HEK293 (cell line): Measurements from ENCODE around the gene TBCEL.

Experiments
- CTCF ChIA-PET: fragments of 350-600 bp; formaldehyde crosslinking; extraction: SDS; loops from one replicate; lab custom pipeline; 2021; ENCODE audit warnings: antibody characterized with exemption; lab: Yijun Ruan, JAX
- POLR2A ChIA-PET: fragments of 300-600 bp; formaldehyde crosslinking; extraction: SDS; loops from one replicate; lab custom pipeline; 2020; ENCODE audit warnings: antibody characterized with exemption, inconsistent platforms; lab: Yijun Ruan, JAX
- H3K27ac ChIP-seq: fragments of 200-500 bp; sonication (Bioruptor generic); 2 replicates; pipeline ENCODE4 v1.5.1; 2014; ENCODE audit warnings: low read depth, low read length, control low read depth, inconsistent platforms; ENCODE audit errors: extremely low read depth
- H3K36me3 ChIP-seq, 2 experiments: fragments of 200-500 bp in 1 of 2; sonication (Bioruptor generic) in 1 of 2; 1 replicate in 1 of 2; 2 replicates in 1 of 2; pipeline ENCODE4 v1.5.1; 2014 to 2017; ENCODE audit warnings: inconsistent platforms in 2 of 2, low read length in 2 of 2; ENCODE audit not compliant: control insufficient read depth in 2 of 2, insufficient read depth in 1 of 2
- H3K4me1 ChIP-seq: fragments of 200-500 bp; sonication (Bioruptor generic); 2 replicates; pipeline ENCODE4 v1.5.1; 2014; ENCODE audit warnings: mild to moderate bottlenecking, low read length, inconsistent platforms; ENCODE audit not compliant: control insufficient read depth, insufficient read depth
- H3K4me3 ChIP-seq: 2 replicates; pipeline ENCODE4 v1.5.1; 2011; ENCODE audit warnings: low read depth, mild to moderate bottlenecking, control low read depth, low read length, moderate library complexity
- H3K9me3 ChIP-seq: fragments of 200-500 bp; sonication (Bioruptor generic); 2 replicates; pipeline ENCODE4 v1.5.1; 2014; ENCODE audit warnings: low read depth, low read length, inconsistent platforms; ENCODE audit not compliant: control insufficient read depth, insufficient read depth
- HIC1 ChIP-seq: fragments of 450-650 bp; formaldehyde crosslinking; IDR thresholded peaks from 2 replicates; pipeline ENCODE4 v1.5.1; 2016; ENCODE audit warnings: missing biosample characterization, missing genetic modification characterization
- HOXA7 ChIP-seq: sonication (generic); formaldehyde crosslinking; IDR thresholded peaks from 2 replicates; pipeline ENCODE4 v1.8.1; 2022; ENCODE audit warnings: missing genetic modification reagents, borderline replicate concordance
- OSR2 ChIP-seq: fragments of 450-650 bp; formaldehyde crosslinking; IDR thresholded peaks from 2 replicates; pipeline ENCODE4 v1.5.1; 2016; ENCODE audit warnings: missing biosample characterization, missing genetic modification characterization
- OVOL3 ChIP-seq: fragments of 450-650 bp; formaldehyde crosslinking; IDR thresholded peaks from 2 replicates; pipeline ENCODE4 v1.5.1; 2016; ENCODE audit warnings: missing biosample characterization, missing genetic modification characterization
- PBX3 ChIP-seq: sonication (generic); formaldehyde crosslinking; IDR thresholded peaks from 2 replicates; pipeline ENCODE4 v1.8.1; 2022; ENCODE audit warnings: mild to moderate bottlenecking, moderate library complexity, missing genetic modification reagents
- SCRT1 ChIP-seq: fragments of 450-650 bp; formaldehyde crosslinking; IDR thresholded peaks from 2 replicates; pipeline ENCODE4 v1.5.1; 2016; ENCODE audit warnings: missing biosample characterization, missing genetic modification characterization, borderline replicate concordance
- ZBTB1 ChIP-seq: fragments of 450-650 bp; formaldehyde crosslinking; IDR thresholded peaks from 2 replicates; pipeline ENCODE4 v1.5.1; 2016; ENCODE audit warnings: missing biosample characterization, missing genetic modification characterization
- ZNF23 ChIP-seq: fragments of 450-650 bp; formaldehyde crosslinking; IDR thresholded peaks from 2 replicates; pipeline ENCODE4 v1.5.1; 2016; ENCODE audit warnings: missing biosample characterization, missing genetic modification characterization, borderline replicate concordance
- ZNF248 ChIP-seq: fragments of 450-650 bp; formaldehyde crosslinking; IDR thresholded peaks from 2 replicates; pipeline ENCODE4 v1.5.1; 2017; ENCODE audit warnings: missing biosample characterization, missing genetic modification characterization
- ZNF274 ChIP-seq, 2 experiments: fragments of 200-500 bp in 1 of 2; fragments of 450-650 bp in 1 of 2; sonication (Bioruptor generic) in 1 of 2; formaldehyde crosslinking in 1 of 2; IDR thresholded peaks; 2 replicates each; pipeline versions ENCODE4 v1.5.1 to v1.6.1; 2014 to 2016; ENCODE audit warnings: borderline replicate concordance in 1 of 2, inconsistent platforms in 1 of 2, low read length in 1 of 2, missing biosample characterization in 1 of 2, missing genetic modification characterization in 1 of 2
- ZNF37A ChIP-seq: fragments of 450-650 bp; IDR thresholded peaks from 2 replicates; pipeline ENCODE4 v1.5.1; 2018; ENCODE audit warnings: missing biosample characterization, missing genetic modification characterization
- ZNF394 ChIP-seq: fragments of 450-650 bp; formaldehyde crosslinking; IDR thresholded peaks from 2 replicates; pipeline ENCODE4 v1.5.1; 2016; ENCODE audit warnings: missing biosample characterization, missing genetic modification characterization, mild to moderate bottlenecking, moderate library complexity, borderline replicate concordance
- ZNF555 ChIP-seq: fragments of 450-650 bp; formaldehyde crosslinking; conservative IDR thresholded peaks from 2 replicates; pipeline ENCODE4 v1.5.1; 2017; ENCODE audit warnings: missing biosample characterization, mild to moderate bottlenecking, missing genetic modification characterization, inconsistent platforms
- ZNF571 ChIP-seq: fragments of 450-650 bp; formaldehyde crosslinking; IDR thresholded peaks from 2 replicates; pipeline ENCODE4 v1.5.0; 2017; ENCODE audit warnings: missing biosample characterization, missing genetic modification characterization
- ZNF660 ChIP-seq: fragments of 450-650 bp; IDR thresholded peaks from 2 replicates; pipeline ENCODE4 v1.5.1; 2018; ENCODE audit warnings: missing biosample characterization, mild to moderate bottlenecking, missing genetic modification characterization
- ZNF792 ChIP-seq: fragments of 450-650 bp; formaldehyde crosslinking; IDR thresholded peaks from 2 replicates; pipeline ENCODE4 v1.5.1; 2016; ENCODE audit warnings: missing biosample characterization, missing genetic modification characterization
- ZNF837 ChIP-seq: fragments of 450-650 bp; formaldehyde crosslinking; IDR thresholded peaks from 2 replicates; pipeline ENCODE4 v1.5.1; 2016; ENCODE audit warnings: missing biosample characterization, missing genetic modification characterization
- ZSCAN30 ChIP-seq: fragments of 450-650 bp; IDR thresholded peaks from 2 replicates; pipeline ENCODE4 v1.5.1; 2018; ENCODE audit warnings: missing biosample characterization, mild to moderate bottlenecking, missing genetic modification characterization, moderate library complexity
- TF ChIP-seq, protein P1 (sequence below): fragments of 450-650 bp; formaldehyde crosslinking; IDR thresholded peaks from 2 replicates; pipeline ENCODE4 v1.5.1; 2017; ENCODE audit warnings: missing biosample characterization, missing genetic modification characterization

Gene TBCEL

GRCh38 chr11:121008551-121008950, 15.4 kb upstream of the TBCEL start:
- TF ChIP-seq ZNF571 (tag by site-specific recombination) (no peak), SCRT1 (tag by site-specific recombination) (no peak), HIC1 (tag by site-specific recombination) (no peak), OSR2 (tag by site-specific recombination) (no peak), HOXA7 (no peak), ZNF23 (tag by site-specific recombination) (no peak), ZNF274 (IDR thresholded peaks at IDR 0.05; ENCODE audit: low read length) (no peak), ZNF274 (tag by site-specific recombination; IDR thresholded peaks at IDR 0.05; ENCODE audit: borderline replicate concordance) (no peak), ZNF394 (tag by site-specific recombination) (no peak), ZNF37A (tag by site-specific recombination) (no peak), ZNF555 (tag by site-specific recombination) (no peak), PBX3 (no peak), ZNF248 (tag by site-specific recombination) (no peak)
- Histone ChIP-seq H3K27ac (no peak overlapping the region), H3K4me1 (no peaks in the 10 kb centered on the region), H3K36me3 (no peaks in the 10 kb centered on the region), H3K9me3 (no peaks in the 10 kb centered on the region), H3K4me3 (no peak overlapping the region)
- POLR2A ChIA-PET, result interaction anchor here (0.6 kb wide), 1 partner anchor 138 kb away, joined by 3 read pairs; no protein-coding TSS in a partner anchor
- CTCF ChIA-PET, result interaction anchor here (1.1 kb wide), 1 partner anchor 13 kb away, joined by 3 read pairs; no protein-coding TSS in a partner anchor

- Histone ChIP-seq H3K4me1 (no peaks in the 10 kb centered on the region), H3K9me3 (no peaks in the 10 kb centered on the region), H3K27ac (no peak overlapping the region), H3K36me3 (no peaks in the 10 kb centered on the region), H3K4me3 (no peak overlapping the region)
- POLR2A ChIA-PET, result no interaction called here
- CTCF ChIA-PET, result no interaction called here
- TF ChIP-seq ZNF660 (no peak), OVOL3 (tag by site-specific recombination) (no peak), ZNF837 (tag by site-specific recombination) (no peak), ZNF792 (tag by site-specific recombination) (no peak), ZBTB1 (no peak), ZSCAN30 (tag by site-specific recombination) (no peak)
- TF ChIP-seq, protein P1, sequence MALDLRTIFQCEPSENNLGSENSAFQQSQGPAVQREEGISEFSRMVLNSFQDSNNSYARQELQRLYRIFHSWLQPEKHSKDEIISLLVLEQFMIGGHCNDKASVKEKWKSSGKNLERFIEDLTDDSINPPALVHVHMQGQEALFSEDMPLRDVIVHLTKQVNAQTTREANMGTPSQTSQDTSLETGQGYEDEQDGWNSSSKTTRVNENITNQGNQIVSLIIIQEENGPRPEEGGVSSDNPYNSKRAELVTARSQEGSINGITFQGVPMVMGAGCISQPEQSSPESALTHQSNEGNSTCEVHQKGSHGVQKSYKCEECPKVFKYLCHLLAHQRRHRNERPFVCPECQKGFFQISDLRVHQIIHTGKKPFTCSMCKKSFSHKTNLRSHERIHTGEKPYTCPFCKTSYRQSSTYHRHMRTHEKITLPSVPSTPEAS (tag by site-specific recombination), result no peak
Observed at GRCh38 chr11:121012091-121012490, 11.8 kb upstream of the TBCEL start.
